Measurements from ENCODE around the gene URI1.
A peak's percentile ranks its signal among the peaks of the same experiment; 100 is the strongest.

The URI1 gene

GRCh38 chr19:29934781-29935180, 7.3 kb upstream of the URI1 start:
- no peak for DNase-seq (ENCODE audit: low read depth)
- TF ChIP-seq MAX (IDR thresholded peaks at IDR 0.05; ENCODE audit: low read depth, low read length) (no peak), MYC (IDR thresholded peaks at IDR 0.05; ENCODE audit: low read depth, low read length) (no peak), POLR2A (IDR thresholded peaks at IDR 0.05; ENCODE audit: extremely low read depth, insufficient read length) (no peak), CTCF (IDR thresholded peaks at IDR 0.05; ENCODE audit: low read depth, low read length) (no peak)
- no peak overlapping the region for H3K4me3 ChIP-seq (ENCODE audit: low read depth, low read length)

GRCh38 chr19:29936409-29936808, 5.6 kb upstream of the URI1 start:
- TF ChIP-seq CTCF (IDR thresholded peaks at IDR 0.05; ENCODE audit: low read depth, low read length) (no peak), POLR2A (IDR thresholded peaks at IDR 0.05; ENCODE audit: extremely low read depth, insufficient read length) (no peak), MYC (IDR thresholded peaks at IDR 0.05; ENCODE audit: low read depth, low read length) (no peak), MAX (IDR thresholded peaks at IDR 0.05; ENCODE audit: low read depth, low read length) (no peak)
- no peak overlapping the region for H3K4me3 ChIP-seq (ENCODE audit: low read depth, low read length)

GRCh38 chr19:29939628-29940027, 2.4 kb upstream of the URI1 start:
- DNase-seq (ENCODE audit: low read depth) = no peak
- no peak for TF ChIP-seq CTCF (IDR thresholded peaks at IDR 0.05; ENCODE audit: low read depth, low read length)
- no peak overlapping the region for H3K4me3 ChIP-seq (ENCODE audit: low read depth, low read length)

More at GRCh38 chr19:29936409-29936808, 5.6 kb upstream of the URI1 start:
- no peak for DNase-seq (ENCODE audit: low read depth)

- no peak for DNase-seq (ENCODE audit: low read depth)
- H3K4me3 ChIP-seq (ENCODE audit: low read depth, low read length) = no peak overlapping the region
- TF ChIP-seq MAX (IDR thresholded peaks at IDR 0.05; ENCODE audit: low read depth, low read length) = no peak
- no peak for TF ChIP-seq POLR2A (IDR thresholded peaks at IDR 0.05; ENCODE audit: extremely low read depth, insufficient read length)
- no peak for TF ChIP-seq CTCF (IDR thresholded peaks at IDR 0.05; ENCODE audit: low read depth, low read length)
- no peak for TF ChIP-seq MYC (IDR thresholded peaks at IDR 0.05; ENCODE audit: low read depth, low read length)
Measured at GRCh38 chr19:29940971-29941585, 961 bp upstream of the URI1 start.

GRCh38 chr19:29942404-29943261, 594 bp downstream of the URI1 start:
- peak overlapping the region; percentile 91 for H3K4me3 ChIP-seq (ENCODE audit: low read depth, low read length)
- TF ChIP-seq MAX (IDR thresholded peaks at IDR 0.05; ENCODE audit: low read depth, low read length) (peak; percentile 86), POLR2A (IDR thresholded peaks at IDR 0.05; ENCODE audit: extremely low read depth, insufficient read length) (peak; percentile 24), MYC (IDR thresholded peaks at IDR 0.05; ENCODE audit: low read depth, low read length) (peak; percentile 79), CTCF (IDR thresholded peaks at IDR 0.05; ENCODE audit: low read depth, low read length) (no peak)
- peak; percentile 75 for DNase-seq (ENCODE audit: low read depth)
